Activated CD4-positive, alpha-beta T cell treated with anti-CD3 and anti-CD28 coated beads for 36 hours (primary cell): ENCODE data around the gene TMEM30B. TPM values are rescaled to one million over a fixed set of nuclear protein-coding genes. Genes with fewer than 3 reads are reported as not detected.
A peak's percentile ranks its signal among the peaks of the same experiment; 100 is the strongest.

Experiments used
- ATAC-seq: fragments of 200-7000 bp; cut with Tn5 transposase; one replicate; pipeline ENCODE4 v1.10.0; 2021; ENCODE audit warnings: mild to moderate bottlenecking, moderate library complexity
- CTCF ChIA-PET: fragments of 350-600 bp; sonication (Branson Sonifier 250); formaldehyde crosslinking; loops from one replicate; lab custom pipeline; 2021; ENCODE audit warnings: antibody characterized with exemption; lab: Charles Lee
- POLR2A ChIA-PET: fragments of 350-600 bp; sonication (Branson Sonifier 250); formaldehyde crosslinking; loops from one replicate; lab custom pipeline; 2021; ENCODE audit warnings: antibody characterized with exemption, inconsistent platforms; lab: Charles Lee
- DNase-seq: peaks from one replicate; pipeline ENCODE4 v3.0.0-alpha.2; 2020
- H3K27ac Mint-ChIP-seq: one replicate; pipeline ENCODE4 v1.8.0; 2021; ENCODE audit warnings: mixed read lengths
- H3K27me3 Mint-ChIP-seq: one replicate; pipeline ENCODE4 v1.8.0; 2021; ENCODE audit warnings: mixed read lengths
- H3K36me3 Mint-ChIP-seq: one replicate; pipeline ENCODE4 v1.8.0; 2021; ENCODE audit warnings: low read depth, mixed read lengths
- H3K4me1 Mint-ChIP-seq: one replicate; pipeline ENCODE4 v1.8.0; 2021; ENCODE audit warnings: mixed read lengths
- H3K4me3 Mint-ChIP-seq: one replicate; pipeline ENCODE4 v1.8.0; 2021; ENCODE audit warnings: mild to moderate bottlenecking, moderate library complexity, mixed read lengths
- H3K9me3 Mint-ChIP-seq: one replicate; pipeline ENCODE4 v1.8.0; 2021; ENCODE audit warnings: low read depth, mixed read lengths
- intact Hi-C, 2 experiments: fragments of 100-400 bp; cut with DNase I in 1 of 2; cut with micrococcal nuclease in 1 of 2; formaldehyde crosslinking; loops; one replicate each; pipeline versions ENCODE4 v1.14.2 to v1.15.1; 2022 to 2024; cut with DNase I, micrococcal nuclease
- total RNA-seq, 2 experiments: library from RNA; stranded (reverse); gene quantifications; one replicate each; pipeline ENCODE4 v1.2.3, GENCODE V29; 2021

TMEM30B gene
- 1 to 10 TPM; 1.3 to 2.1 TPM for total RNA-seq

DNA sequence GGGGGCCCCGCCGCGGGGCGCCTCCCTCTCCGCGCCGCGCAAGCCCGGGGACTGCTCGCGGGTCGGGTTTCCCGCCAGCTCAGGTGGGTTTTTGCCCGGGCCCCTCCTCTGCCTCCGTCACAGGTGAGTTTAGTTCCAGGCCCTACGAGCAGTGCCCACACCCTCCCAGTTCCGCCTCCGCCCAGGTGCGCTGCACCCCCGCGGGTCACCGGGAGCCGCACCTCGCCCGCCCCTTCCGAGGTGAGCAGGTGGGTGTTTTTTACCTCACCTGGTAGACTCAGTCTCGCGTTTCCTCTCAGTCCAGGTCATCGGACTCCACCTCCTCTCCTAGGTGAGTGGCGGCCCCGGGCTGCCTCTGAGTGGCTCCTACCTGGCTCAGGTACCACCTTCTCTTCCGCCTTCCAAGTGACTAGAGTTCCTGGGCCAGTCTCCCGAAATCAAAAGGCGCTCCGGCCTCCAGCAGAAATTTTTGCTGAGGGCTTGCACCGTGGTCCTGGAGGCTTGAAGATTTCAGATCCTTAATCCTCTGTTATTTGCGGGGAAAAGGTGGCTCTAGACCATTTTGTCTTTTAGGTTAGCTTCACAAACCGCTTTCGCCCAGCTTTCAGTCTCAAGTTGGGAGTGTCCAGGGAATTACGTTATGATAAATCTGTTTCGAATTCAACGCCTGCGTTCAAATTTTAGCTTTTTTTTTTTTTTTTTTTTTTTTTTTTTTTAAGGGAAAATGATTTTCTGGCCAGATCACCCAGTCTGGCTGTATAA lies at the start of gene TMEM30B:
TMEM30B (minus strand) TSS at position 153 of the 762 bp plus-strand sequence. CDS start 191 bp downstream, outside the sequence.
- Mint-ChIP-seq H3K27me3 (peaks cover 8% of the 10 kb centered on the region), H3K27ac (peak within 1 kb of the TSS; percentile 87), H3K4me1 (peaks cover 28% of the 10 kb centered on the region), H3K4me3 (peak within 1 kb of the TSS; percentile 82), H3K36me3 (no peaks in the 10 kb centered on the region), H3K9me3 (no peaks in the 10 kb centered on the region)
- ATAC-seq (peak; percentile 3), DNase-seq (peak; percentile 38)
- intact Hi-C loops = loop anchor here in 1 of 2 experiments (5.0 kb wide), 1 partner anchor 556 kb away; no protein-coding TSS in a partner anchor
- CTCF ChIA-PET = interaction anchor here (0.5 to 3.7 kb wide), 25 partner anchors 9 to 556 kb away, joined by 3 to 20 read pairs (median 3); no protein-coding TSS in a partner anchor
- POLR2A ChIA-PET = interaction anchor here (1.0 kb wide), 1 partner anchor 170 kb away, joined by 3 read pairs; no protein-coding TSS in a partner anchor

- H3K27me3 Mint-ChIP-seq = no peaks in the 10 kb centered on the region
- H3K36me3 Mint-ChIP-seq = peaks cover 31% of the 10 kb centered on the region
- intact Hi-C loops = loop anchor here (1.0 kb wide), 3 partner anchors 8 to 58 kb away; no protein-coding TSS in a partner anchor
- ATAC-seq = peak; percentile 56
- H3K9me3 Mint-ChIP-seq = peaks cover under 1% of the 10 kb centered on the region
- H3K27ac Mint-ChIP-seq = peak overlapping the region; percentile 94
- peaks cover 86% of the 10 kb centered on the region for H3K4me1 Mint-ChIP-seq
- peak; percentile 70 for DNase-seq
- POLR2A ChIA-PET = interaction anchor here (0.6 to 3.3 kb wide), 8 partner anchors 9 to 107 kb away, joined by 3 to 24 read pairs (median 4); partner anchors contain the start of gene PRKCH
- H3K4me3 Mint-ChIP-seq = peak overlapping the region; percentile 58
- CTCF ChIA-PET = interaction anchor here (0.8 to 1.7 kb wide), 9 partner anchors 11 to 240 kb away, joined by 3 to 6 read pairs (median 3); no protein-coding TSS in a partner anchor
Observed at GRCh38 chr14:61330511-61330910, 49.4 kb upstream of the TMEM30B start.

DNA sequence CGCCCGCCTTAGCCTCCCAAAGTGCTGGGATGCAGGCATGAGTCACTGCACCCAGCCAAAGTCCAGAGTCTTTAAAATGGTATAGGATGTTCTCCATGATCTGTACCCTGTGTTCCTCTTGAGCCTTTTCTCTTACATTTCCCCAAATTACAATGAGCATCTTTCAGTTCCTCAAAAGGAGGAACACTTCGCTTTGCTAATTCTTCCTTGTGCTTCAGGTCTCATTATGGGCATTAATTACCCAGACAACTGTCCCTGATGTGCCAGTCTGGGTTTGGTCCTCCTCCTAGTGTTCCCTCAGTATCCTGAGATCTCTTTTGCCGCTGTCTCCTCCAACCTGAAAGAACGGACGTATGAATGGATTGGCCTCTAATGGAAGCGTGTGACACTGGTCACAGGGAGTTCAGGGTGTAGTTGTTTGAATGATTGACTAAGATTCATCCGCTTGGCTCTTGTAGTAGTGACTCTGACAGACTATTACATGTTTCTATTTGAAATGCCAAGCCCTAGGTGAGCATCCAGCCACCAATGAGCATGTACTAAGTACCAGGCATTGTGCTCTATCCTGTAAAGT lies 48.4 kb upstream of the TMEM30B start:
- no peak for DNase-seq

DNA sequence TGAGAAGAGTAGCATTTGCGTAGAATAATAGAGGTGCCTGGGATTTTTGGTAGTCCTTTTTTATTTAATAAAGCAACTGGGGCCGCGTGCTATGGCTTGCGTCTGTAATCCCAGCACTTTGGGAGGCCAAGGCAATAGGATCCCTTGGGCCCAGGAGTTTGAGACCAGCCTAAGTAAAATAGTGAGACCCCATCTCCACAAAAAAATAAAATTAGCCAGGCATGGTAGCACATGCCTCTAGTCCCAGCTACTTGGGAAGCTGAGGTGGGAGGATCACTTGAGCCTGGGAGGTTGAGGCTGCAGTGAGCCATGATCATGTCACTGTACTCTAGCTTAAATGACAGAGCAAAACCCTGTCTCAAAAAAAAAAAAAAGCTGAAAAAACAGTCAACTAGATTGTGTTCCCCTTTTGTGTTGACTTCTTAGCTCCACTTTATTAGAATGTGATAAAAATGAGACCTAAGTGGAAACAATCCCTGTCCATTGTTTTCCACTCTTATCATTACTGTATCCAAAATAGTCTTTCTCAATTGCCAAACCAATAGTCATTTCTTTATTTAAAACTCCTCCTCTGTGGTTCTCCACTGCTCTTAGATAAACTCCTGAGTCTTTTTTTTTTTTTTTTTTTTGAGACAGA lies 47.6 kb upstream of the TMEM30B start:
- intact Hi-C loops = loop anchor here (1.0 to 5.0 kb wide), 5 partner anchors 14 to 369 kb away; partner anchors contain the start of gene HIF1A (in 1 of the 2)
- peaks cover 1% of the 10 kb centered on the region for H3K9me3 Mint-ChIP-seq
- H3K4me1 Mint-ChIP-seq = peaks cover 87% of the 10 kb centered on the region
- ChIA-PET CTCF (no interaction called here), POLR2A (interaction anchor here (0.6 to 0.7 kb wide), 4 partner anchors 110 to 415 kb away, joined by 3 read pairs; no protein-coding TSS in a partner anchor)
- peaks cover 44% of the 10 kb centered on the region for H3K36me3 Mint-ChIP-seq
- H3K4me3 Mint-ChIP-seq = peak overlapping the region; percentile 58
- DNase-seq = no peak
- peak overlapping the region; percentile 94 for H3K27ac Mint-ChIP-seq
- peak; percentile 21 for ATAC-seq
- H3K27me3 Mint-ChIP-seq = no peaks in the 10 kb centered on the region

More for the DNA sequence above, 48.4 kb upstream of the TMEM30B start:
- Mint-ChIP-seq H3K4me3 (peak overlapping the region; percentile 58), H3K27ac (peak overlapping the region; percentile 94), H3K27me3 (no peaks in the 10 kb centered on the region), H3K36me3 (peaks cover 39% of the 10 kb centered on the region), H3K9me3 (peaks cover 1% of the 10 kb centered on the region), H3K4me1 (peaks cover 88% of the 10 kb centered on the region)
- peak; percentile 9 for ATAC-seq
- CTCF ChIA-PET = interaction anchor here (0.6 to 1.6 kb wide), 3 partner anchors 12 to 197 kb away, joined by 3 read pairs; no protein-coding TSS in a partner anchor
- POLR2A ChIA-PET = interaction anchor here (0.6 to 1.3 kb wide), 3 partner anchors 29 to 333 kb away, joined by 3 to 5 read pairs (median 3); no protein-coding TSS in a partner anchor
- intact Hi-C loops = loop anchor here (1.0 to 5.0 kb wide), 6 partner anchors 9 to 368 kb away; partner anchors contain the start of gene HIF1A (in 1 of the 2)

- Mint-ChIP-seq H3K27ac (peak overlapping the region; percentile 94), H3K9me3 (peaks cover 1% of the 10 kb centered on the region), H3K4me3 (peak overlapping the region; percentile 92), H3K36me3 (peaks cover 56% of the 10 kb centered on the region), H3K27me3 (no peaks in the 10 kb centered on the region), H3K4me1 (peaks cover 71% of the 10 kb centered on the region)
- POLR2A ChIA-PET = interaction anchor here (0.7 to 0.8 kb wide), 2 partner anchors 17 to 62 kb away, joined by 3 to 5 read pairs; no protein-coding TSS in a partner anchor
- intact Hi-C loops = loop anchor here (1.0 to 5.0 kb wide), 7 partner anchors 9 to 370 kb away; partner anchors contain the start of gene HIF1A (in 1 of the 2)
- DNase-seq = no peak
- ATAC-seq = no peak
- CTCF ChIA-PET = interaction anchor here (1.0 kb wide), 1 partner anchor 145 kb away, joined by 3 read pairs; no protein-coding TSS in a partner anchor
Observed at GRCh38 chr14:61326847-61327246, 45.7 kb upstream of the TMEM30B start.

DNA sequence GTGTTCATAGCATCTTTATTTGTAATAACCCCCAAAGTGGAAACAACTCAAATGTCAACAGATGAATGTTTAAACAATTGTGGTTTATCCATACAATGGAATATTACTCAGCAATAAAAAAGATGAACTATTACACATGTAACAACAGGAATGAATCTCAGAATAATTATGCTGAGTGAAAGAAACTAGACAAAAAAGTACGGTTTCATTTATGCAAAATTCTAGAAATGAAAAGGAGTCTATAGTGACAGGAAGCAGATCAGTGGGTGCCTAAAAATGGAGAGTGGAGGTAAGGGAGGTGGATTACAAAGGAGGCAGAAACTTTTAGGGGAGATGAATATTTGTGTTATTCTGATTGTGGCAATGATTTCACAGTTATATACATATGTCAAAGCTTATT lies 45.0 kb upstream of the TMEM30B start:
- Mint-ChIP-seq H3K27me3 (no peaks in the 10 kb centered on the region), H3K36me3 (peaks cover 56% of the 10 kb centered on the region), H3K4me3 (peak overlapping the region; percentile 92), H3K9me3 (peaks cover 1% of the 10 kb centered on the region), H3K27ac (peak overlapping the region; percentile 94), H3K4me1 (peaks cover 64% of the 10 kb centered on the region)
- intact Hi-C loops = loop anchor here (1.0 to 5.0 kb wide), 7 partner anchors 10 to 371 kb away; partner anchors contain the start of gene HIF1A (in 1 of the 2)
- ATAC-seq (peak; percentile 13), DNase-seq (no peak)
- ChIA-PET CTCF (interaction anchor here (1.0 kb wide), 2 partner anchors 122 to 145 kb away, joined by 3 read pairs; no protein-coding TSS in a partner anchor), POLR2A (interaction anchor here (0.8 kb wide), 1 partner anchor 62 kb away, joined by 5 read pairs; no protein-coding TSS in a partner anchor)

- H3K36me3 Mint-ChIP-seq = peaks cover 53% of the 10 kb centered on the region
- H3K27ac Mint-ChIP-seq = peak overlapping the region; percentile 94
- DNase-seq (no peak), ATAC-seq (peak; percentile 3)
- no peaks in the 10 kb centered on the region for H3K27me3 Mint-ChIP-seq
- peaks cover 59% of the 10 kb centered on the region for H3K4me1 Mint-ChIP-seq
- peak overlapping the region; percentile 92 for H3K4me3 Mint-ChIP-seq
- peaks cover 1% of the 10 kb centered on the region for H3K9me3 Mint-ChIP-seq
- intact Hi-C loops = loop anchor here (5.0 kb wide), 3 partner anchors 112 to 372 kb away; partner anchors contain the start of gene HIF1A (in 1 of the 2)
- POLR2A ChIA-PET = no interaction called here
- CTCF ChIA-PET = interaction anchor here (0.5 to 0.7 kb wide), 2 partner anchors 391 to 1075 kb away, joined by 3 read pairs; no protein-coding TSS in a partner anchor
Observed at GRCh38 chr14:61325166-61325565, 44.0 kb upstream of the TMEM30B start.

DNA sequence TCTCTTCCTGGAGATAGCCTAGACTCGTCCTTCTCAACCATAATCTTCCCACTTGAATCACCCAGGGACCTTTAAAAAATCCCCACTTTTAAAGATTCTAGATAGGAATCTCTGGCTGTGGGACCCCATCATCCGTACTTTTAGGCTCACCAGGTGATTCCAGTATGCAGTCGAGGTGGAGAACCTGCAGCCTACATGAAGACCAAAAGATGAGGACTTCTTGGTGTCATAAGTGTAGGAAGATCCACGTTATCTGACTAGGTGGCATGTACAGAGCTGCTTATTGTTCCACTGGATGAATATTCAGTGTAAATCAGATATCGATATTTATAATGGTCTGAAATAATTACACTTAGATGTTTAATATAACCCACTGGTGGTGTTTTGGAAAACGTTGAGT lies 42.8 kb upstream of the TMEM30B start:
- intact Hi-C loops = loop anchor here (2.0 to 5.0 kb wide), 2 partner anchors 129 to 373 kb away; partner anchors contain the start of gene HIF1A (in 1 of the 2)
- ATAC-seq (no peak), DNase-seq (no peak)
- H3K27ac Mint-ChIP-seq = peak overlapping the region; percentile 94
- H3K4me1 Mint-ChIP-seq = peaks cover 47% of the 10 kb centered on the region
- H3K36me3 Mint-ChIP-seq = peaks cover 46% of the 10 kb centered on the region
- CTCF ChIA-PET = interaction anchor here (0.8 to 1.6 kb wide), 5 partner anchors 24 to 129 kb away, joined by 3 to 5 read pairs (median 3); no protein-coding TSS in a partner anchor
- H3K4me3 Mint-ChIP-seq = peak overlapping the region; percentile 92
- no peaks in the 10 kb centered on the region for H3K27me3 Mint-ChIP-seq
- H3K9me3 Mint-ChIP-seq = peaks cover 1% of the 10 kb centered on the region
- POLR2A ChIA-PET = interaction anchor here (0.5 kb wide), 1 partner anchor 349 kb away, joined by 3 read pairs; no protein-coding TSS in a partner anchor

- Mint-ChIP-seq H3K4me1 (peaks cover 39% of the 10 kb centered on the region), H3K9me3 (peaks cover 1% of the 10 kb centered on the region), H3K4me3 (peak overlapping the region; percentile 92), H3K27me3 (no peaks in the 10 kb centered on the region), H3K27ac (peak overlapping the region; percentile 94), H3K36me3 (peaks cover 41% of the 10 kb centered on the region)
- intact Hi-C loops = loop anchor here (2.0 to 5.0 kb wide), 2 partner anchors 130 to 374 kb away; partner anchors contain the start of gene HIF1A (in 1 of the 2)
- ATAC-seq (peak; percentile 55), DNase-seq (peak; percentile 73)
- ChIA-PET POLR2A (interaction anchor here (0.8 kb wide), 2 partner anchors 65 to 67 kb away, joined by 3 read pairs; no protein-coding TSS in a partner anchor), CTCF (interaction anchor here (0.6 to 3.7 kb wide), 14 partner anchors 11 to 175 kb away, joined by 3 to 17 read pairs (median 3); no protein-coding TSS in a partner anchor)
Observed at GRCh38 chr14:61322799-61323290, 41.7 kb upstream of the TMEM30B start.
